ENCODE data around the gene TSPAN11. TPM values are rescaled to one million over a fixed set of nuclear protein-coding genes. Genes with fewer than 3 reads are reported as not detected.

Gene TSPAN11
- total RNA-seq, 4 donors from 2014 or later, result 0.18 to 12.4 (median 1.5) TPM

DNA sequence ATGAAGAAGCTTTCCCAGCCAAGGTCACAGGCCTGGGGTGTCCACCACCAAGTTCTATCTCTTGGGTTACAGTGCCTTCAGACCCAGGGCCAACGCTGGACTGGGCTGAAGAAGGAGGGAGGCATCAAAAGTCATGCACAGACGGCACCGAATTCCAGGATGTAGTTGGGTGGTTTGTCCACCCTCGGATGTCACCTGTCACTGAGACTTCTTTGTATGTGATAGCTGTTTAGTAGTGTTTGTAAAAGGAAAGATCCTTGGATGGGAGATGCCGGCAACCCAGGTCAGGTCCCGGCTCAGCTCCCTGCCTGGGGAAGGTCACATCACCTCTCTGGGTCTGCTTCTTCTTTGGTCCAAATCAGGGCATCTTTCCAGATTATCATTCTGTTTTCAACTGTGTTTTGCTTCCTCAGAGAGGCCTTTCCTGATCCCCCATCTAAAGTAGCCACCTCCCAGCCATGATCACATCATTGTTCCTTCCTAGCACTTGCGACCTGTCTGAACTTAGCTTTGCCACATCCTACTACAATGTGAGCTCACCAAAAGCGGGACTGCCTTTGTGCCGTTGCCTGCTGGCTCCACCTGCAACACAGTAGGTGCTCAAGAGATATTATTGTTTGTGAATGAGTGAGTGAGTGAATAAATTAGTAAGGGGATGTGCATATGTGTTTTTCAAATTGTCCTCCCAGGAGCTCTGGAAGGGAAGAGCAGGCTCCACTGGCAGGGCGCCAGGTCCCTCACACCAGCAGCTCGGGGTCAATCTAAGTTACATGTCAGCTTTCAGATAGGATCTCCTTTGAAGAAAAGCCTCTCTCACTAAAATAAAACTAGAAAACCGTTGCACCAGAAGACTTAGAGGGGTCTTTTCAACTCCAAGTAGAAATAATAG is 2.1 kb downstream of the TSPAN11 start:
- no peak for DNase-seq
- Histone ChIP-seq H3K27me3 (no peaks in the 10 kb centered on the region), H3K4me1 (peaks cover 0 to 18% (median 0%) of the 10 kb centered on the region in 4 donors), H3K27ac (peak overlapping the region in 1 of 4 donors; percentile 14), H3K4me3 (no peak overlapping the region), H3K9me3 (no peaks in the 10 kb centered on the region), H3K36me3 (no peaks in the 10 kb centered on the region)
- TF ChIP-seq POLR2A (IDR thresholded peaks at IDR 0.05), result no peak
- TF ChIP-seq, protein P1, sequence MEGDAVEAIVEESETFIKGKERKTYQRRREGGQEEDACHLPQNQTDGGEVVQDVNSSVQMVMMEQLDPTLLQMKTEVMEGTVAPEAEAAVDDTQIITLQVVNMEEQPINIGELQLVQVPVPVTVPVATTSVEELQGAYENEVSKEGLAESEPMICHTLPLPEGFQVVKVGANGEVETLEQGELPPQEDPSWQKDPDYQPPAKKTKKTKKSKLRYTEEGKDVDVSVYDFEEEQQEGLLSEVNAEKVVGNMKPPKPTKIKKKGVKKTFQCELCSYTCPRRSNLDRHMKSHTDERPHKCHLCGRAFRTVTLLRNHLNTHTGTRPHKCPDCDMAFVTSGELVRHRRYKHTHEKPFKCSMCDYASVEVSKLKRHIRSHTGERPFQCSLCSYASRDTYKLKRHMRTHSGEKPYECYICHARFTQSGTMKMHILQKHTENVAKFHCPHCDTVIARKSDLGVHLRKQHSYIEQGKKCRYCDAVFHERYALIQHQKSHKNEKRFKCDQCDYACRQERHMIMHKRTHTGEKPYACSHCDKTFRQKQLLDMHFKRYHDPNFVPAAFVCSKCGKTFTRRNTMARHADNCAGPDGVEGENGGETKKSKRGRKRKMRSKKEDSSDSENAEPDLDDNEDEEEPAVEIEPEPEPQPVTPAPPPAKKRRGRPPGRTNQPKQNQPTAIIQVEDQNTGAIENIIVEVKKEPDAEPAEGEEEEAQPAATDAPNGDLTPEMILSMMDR (IDR thresholded peaks at IDR 0.05), result no peak

DNA sequence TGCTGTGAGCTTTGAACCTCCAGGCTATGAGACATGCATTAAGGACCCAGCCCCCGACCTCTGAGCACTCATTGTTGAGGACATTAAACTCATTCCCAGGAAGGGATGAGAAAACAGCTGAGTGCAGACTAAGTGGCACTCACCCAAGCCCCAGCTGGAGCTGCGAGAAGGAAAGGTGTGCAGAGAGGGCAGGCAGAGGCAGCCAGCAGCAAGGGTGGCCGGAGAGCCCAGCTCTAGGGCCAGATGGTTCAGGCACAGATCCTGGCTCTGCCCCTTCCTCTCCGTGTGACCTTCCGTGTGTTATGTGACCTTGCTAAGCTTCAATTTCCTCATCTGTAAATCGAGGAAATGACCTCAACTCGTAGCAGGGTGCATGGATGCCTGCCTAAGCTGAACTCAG is 3.7 kb downstream of the TSPAN11 start:
- no peaks in the 10 kb centered on the region for H3K27me3 ChIP-seq
- peaks cover 0 to 18% (median 0%) of the 10 kb centered on the region in 4 donors for H3K4me1 ChIP-seq
- no peak overlapping the region for H3K4me3 ChIP-seq
- no peak for DNase-seq
- H3K36me3 ChIP-seq, result no peaks in the 10 kb centered on the region
- no peaks in the 10 kb centered on the region for H3K9me3 ChIP-seq
- TF ChIP-seq, protein P1 (IDR thresholded peaks at IDR 0.05), result no peak
- TF ChIP-seq POLR2A (IDR thresholded peaks at IDR 0.05), result no peak
- H3K27ac ChIP-seq, result peak overlapping the region in 1 of 4 donors; percentile 27

DNA sequence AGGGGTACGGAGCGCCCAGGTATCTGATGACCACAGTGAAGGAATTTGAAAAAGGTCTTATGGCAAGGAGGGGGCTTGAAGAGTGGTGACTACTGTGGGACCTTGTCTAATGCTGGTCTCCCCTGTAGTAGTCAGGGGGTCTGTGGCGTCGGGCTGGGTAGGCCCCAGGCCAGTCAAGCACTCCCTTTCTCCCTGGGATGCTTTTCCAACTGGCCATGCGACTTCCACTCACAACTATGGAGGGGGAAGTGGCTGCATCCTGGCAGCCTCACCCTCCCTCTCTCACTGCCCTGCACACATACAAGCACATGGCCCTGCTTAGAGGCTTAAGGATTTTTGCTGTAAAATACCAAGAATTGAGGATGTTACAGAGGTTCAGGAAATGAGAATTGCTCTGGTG is 4.1 kb downstream of the TSPAN11 start:
- Histone ChIP-seq H3K36me3 (no peaks in the 10 kb centered on the region), H3K27ac (peak overlapping the region in 1 of 4 donors; percentile 27), H3K4me1 (peaks cover 0 to 18% (median 0%) of the 10 kb centered on the region in 4 donors), H3K9me3 (no peaks in the 10 kb centered on the region), H3K4me3 (no peak overlapping the region), H3K27me3 (no peaks in the 10 kb centered on the region)
- TF ChIP-seq POLR2A (IDR thresholded peaks at IDR 0.05), result no peak
- TF ChIP-seq, protein P1 (IDR thresholded peaks at IDR 0.05), result no peak
- no peak for DNase-seq

DNA sequence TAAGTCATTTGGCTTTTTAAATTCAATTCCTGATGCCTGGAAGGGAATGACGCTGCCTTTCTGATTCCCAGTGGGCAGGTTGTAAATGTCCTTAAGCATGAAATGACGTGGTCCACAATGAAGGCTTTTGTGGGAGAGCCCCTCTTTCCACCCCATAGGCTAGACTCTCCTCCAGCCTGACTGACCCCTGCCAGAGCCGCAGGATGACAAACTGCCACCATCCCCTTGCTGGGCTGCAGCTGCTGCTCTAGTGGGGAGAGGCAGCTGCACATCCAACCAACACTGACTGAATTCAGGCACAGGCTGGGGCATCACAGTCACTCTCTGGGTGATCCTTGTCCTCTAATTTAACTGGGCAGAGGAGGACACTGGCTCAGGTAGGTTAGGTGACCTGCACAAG is 6.3 kb downstream of the TSPAN11 start:
- no peaks in the 10 kb centered on the region for H3K36me3 ChIP-seq
- H3K9me3 ChIP-seq, result no peaks in the 10 kb centered on the region
- H3K4me3 ChIP-seq, result no peak overlapping the region
- no peak overlapping the region for H3K27ac ChIP-seq
- peaks cover 0 to 10% (median 0%) of the 10 kb centered on the region in 4 donors for H3K4me1 ChIP-seq
- DNase-seq, result no peak
- TF ChIP-seq POLR2A (IDR thresholded peaks at IDR 0.05), result no peak
- TF ChIP-seq, protein P1 (IDR thresholded peaks at IDR 0.05), result no peak
- no peaks in the 10 kb centered on the region for H3K27me3 ChIP-seq

DNA sequence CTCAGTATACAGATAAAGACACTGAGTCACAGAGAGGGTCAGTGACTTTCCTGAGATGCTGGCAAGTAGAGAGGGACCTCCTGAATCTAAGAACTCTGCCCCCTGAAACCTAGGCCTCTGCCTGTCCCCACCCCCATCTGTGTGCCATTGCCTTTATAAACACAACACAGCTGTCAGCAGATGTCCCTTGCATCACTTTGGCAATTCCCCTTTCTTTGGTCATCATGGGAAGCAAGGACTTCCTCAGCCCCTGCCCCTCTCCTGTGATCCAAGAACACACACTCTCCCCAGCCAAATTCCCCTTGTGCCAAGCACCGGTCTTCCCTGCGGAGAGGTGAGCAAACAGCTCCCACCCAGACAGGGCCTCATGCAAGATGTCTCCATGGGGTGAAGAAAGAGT is 8.3 kb downstream of the TSPAN11 start:
- H3K27ac ChIP-seq, result no peak overlapping the region
- H3K4me3 ChIP-seq, result no peak overlapping the region
- H3K9me3 ChIP-seq, result no peaks in the 10 kb centered on the region
- DNase-seq, result no peak
- no peaks in the 10 kb centered on the region for H3K27me3 ChIP-seq
- no peak for TF ChIP-seq POLR2A (IDR thresholded peaks at IDR 0.05)
- TF ChIP-seq, protein P1 (IDR thresholded peaks at IDR 0.05), result no peak
- peaks cover 0 to 10% (median 0%) of the 10 kb centered on the region in 4 donors for H3K4me1 ChIP-seq
- no peaks in the 10 kb centered on the region for H3K36me3 ChIP-seq
